ENCODE data around the gene LCNL1. TPM values are rescaled to one million over a fixed set of nuclear protein-coding genes. Genes with fewer than 3 reads are reported as not detected.

Gene LCNL1
- not detected for total RNA-seq (ENCODE audit: unreplicated experiment)
- long read RNA-seq, result 0 reads

DNA sequence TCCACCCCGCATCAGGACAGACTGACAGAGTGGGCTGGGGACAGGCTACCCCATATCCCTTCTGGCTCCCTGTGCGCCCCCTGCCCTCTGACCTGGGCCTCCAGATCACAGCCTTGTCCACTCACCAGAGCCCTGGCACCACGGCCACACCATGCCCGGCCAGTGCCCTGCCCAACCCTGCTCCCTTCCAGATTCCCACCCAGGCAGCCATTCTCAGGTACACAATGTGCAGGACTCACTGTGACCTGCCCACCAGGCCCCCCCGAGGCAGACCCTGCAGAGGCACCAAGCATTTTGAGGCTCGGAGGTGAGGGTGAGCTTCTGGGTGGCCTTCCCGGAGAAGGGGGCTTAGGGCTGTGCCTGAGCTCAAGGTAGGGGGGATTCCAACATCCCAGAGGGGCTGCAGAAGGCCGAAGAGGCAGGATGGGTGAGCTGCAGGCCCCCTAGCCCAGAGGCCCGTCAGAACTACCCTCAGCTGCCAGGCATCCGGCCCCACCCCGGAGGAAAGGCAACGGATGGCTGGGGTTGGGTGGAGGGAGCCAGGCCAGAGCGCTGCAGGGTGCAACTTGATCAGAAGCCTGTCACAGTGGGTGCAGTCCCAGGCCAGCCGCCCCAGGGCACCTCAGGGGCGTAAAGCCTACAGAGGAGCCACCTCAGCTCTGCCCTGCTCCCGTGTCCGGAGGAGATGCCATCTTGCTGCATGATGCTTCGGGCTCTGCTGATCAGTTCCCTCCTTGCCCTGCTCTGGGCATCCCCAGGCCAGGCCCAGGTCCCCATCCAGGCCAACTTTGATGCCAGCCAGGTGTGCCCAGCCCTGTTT, at the start of gene LCNL1:
TSS of gene LCNL1 (plus strand) at position 762 of the 820 bp plus-strand sequence. CDS start 594 bp downstream, outside the sequence.
- Mint-ChIP-seq H3K9me3 (ENCODE audit: unreplicated experiment) (no peaks in the 10 kb centered on the region), H3K27ac (ENCODE audit: unreplicated experiment) (no peak within 1 kb of the TSS), H3K36me3 (ENCODE audit: low read depth, unreplicated experiment) (peaks cover 9% of the 10 kb centered on the region), H3K4me3 (ENCODE audit: unreplicated experiment) (peak within 1 kb of the TSS; percentile 52), H3K4me1 (ENCODE audit: unreplicated experiment) (peaks cover 2% of the 10 kb centered on the region), H3K27me3 (ENCODE audit: unreplicated experiment) (peaks cover 14% of the 10 kb centered on the region)
- DNase-seq (ENCODE audit: low spot score), result no peak
- no peak for TF ChIP-seq CTCF (IDR thresholded peaks at IDR 0.05; ENCODE audit: unreplicated experiment)

DNA sequence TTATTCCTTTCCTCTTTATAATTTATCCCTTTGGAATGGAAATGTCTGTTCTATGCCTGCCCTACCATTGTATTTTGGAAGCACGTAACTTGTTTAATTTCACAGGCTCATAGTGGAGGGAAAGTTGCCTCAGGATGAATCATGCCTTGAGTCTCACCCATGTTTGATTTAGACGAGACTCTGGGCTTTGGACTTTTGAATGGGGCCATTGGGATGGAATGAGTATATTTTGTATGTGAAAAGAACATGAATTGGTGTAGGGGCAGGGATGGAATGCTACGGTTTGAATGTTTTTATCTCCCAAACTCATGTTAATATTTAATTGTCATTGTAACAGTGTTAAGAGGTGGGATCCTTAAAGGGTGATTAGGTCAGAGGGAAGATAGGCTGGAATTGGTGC, 48.5 kb upstream of the LCNL1 start:
- no peak overlapping the region for H3K4me3 Mint-ChIP-seq (ENCODE audit: unreplicated experiment)
- no peak for DNase-seq (ENCODE audit: low spot score)
- peaks cover 10% of the 10 kb centered on the region for H3K4me1 Mint-ChIP-seq (ENCODE audit: unreplicated experiment)
- no peak for TF ChIP-seq CTCF (IDR thresholded peaks at IDR 0.05; ENCODE audit: unreplicated experiment)
- H3K27me3 Mint-ChIP-seq (ENCODE audit: unreplicated experiment), result peaks cover 9% of the 10 kb centered on the region
- H3K36me3 Mint-ChIP-seq (ENCODE audit: low read depth, unreplicated experiment), result peaks cover 20% of the 10 kb centered on the region
- H3K27ac Mint-ChIP-seq (ENCODE audit: unreplicated experiment), result no peak overlapping the region
- H3K9me3 Mint-ChIP-seq (ENCODE audit: unreplicated experiment), result no peaks in the 10 kb centered on the region

DNA sequence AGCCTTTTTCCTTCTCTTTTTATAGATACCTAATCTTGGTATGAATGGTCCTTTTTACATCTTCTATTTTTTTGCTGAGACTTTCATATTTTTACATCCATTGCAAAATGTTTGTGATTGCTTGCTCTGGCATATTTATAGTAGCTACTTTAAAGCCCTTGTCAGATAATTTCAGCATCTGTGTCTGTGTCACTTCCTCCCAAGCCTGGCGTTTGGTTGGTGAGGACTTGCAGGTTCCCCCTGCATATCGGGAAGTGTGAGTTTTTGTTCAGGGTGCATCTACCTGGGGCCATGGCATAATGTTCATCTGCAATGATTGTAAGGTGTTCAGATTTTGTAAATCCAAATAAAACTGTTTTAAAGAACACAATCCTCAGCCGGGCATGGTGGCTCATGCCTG, 47.1 kb upstream of the LCNL1 start:
- Mint-ChIP-seq H3K27ac (ENCODE audit: unreplicated experiment) (no peak overlapping the region), H3K4me1 (ENCODE audit: unreplicated experiment) (peaks cover 3% of the 10 kb centered on the region), H3K27me3 (ENCODE audit: unreplicated experiment) (peaks cover 8% of the 10 kb centered on the region), H3K4me3 (ENCODE audit: unreplicated experiment) (no peak overlapping the region), H3K9me3 (ENCODE audit: unreplicated experiment) (no peaks in the 10 kb centered on the region), H3K36me3 (ENCODE audit: low read depth, unreplicated experiment) (peaks cover 20% of the 10 kb centered on the region)
- no peak for TF ChIP-seq CTCF (IDR thresholded peaks at IDR 0.05; ENCODE audit: unreplicated experiment)
- no peak for DNase-seq (ENCODE audit: low spot score)

GRCh38 chr9:136936645-136937170, 46.1 kb upstream of the LCNL1 start:
- TF ChIP-seq CTCF (IDR thresholded peaks at IDR 0.05; ENCODE audit: unreplicated experiment), result no peak
- Mint-ChIP-seq H3K4me3 (ENCODE audit: unreplicated experiment) (no peak overlapping the region), H3K4me1 (ENCODE audit: unreplicated experiment) (peaks cover 3% of the 10 kb centered on the region), H3K36me3 (ENCODE audit: low read depth, unreplicated experiment) (peaks cover 20% of the 10 kb centered on the region), H3K27me3 (ENCODE audit: unreplicated experiment) (peaks cover 8% of the 10 kb centered on the region), H3K9me3 (ENCODE audit: unreplicated experiment) (no peaks in the 10 kb centered on the region), H3K27ac (ENCODE audit: unreplicated experiment) (no peak overlapping the region)
- no peak for DNase-seq (ENCODE audit: low spot score)
